NCI-H1930 (cell line): ENCODE measurements around the gene FAM237A.

Experiments used
- DNase-seq, 2 experiments: peaks; one replicate each; lab custom pipeline; 2025; lab: John Stamatoyannopoulos, UW

Gene FAM237A

DNA sequence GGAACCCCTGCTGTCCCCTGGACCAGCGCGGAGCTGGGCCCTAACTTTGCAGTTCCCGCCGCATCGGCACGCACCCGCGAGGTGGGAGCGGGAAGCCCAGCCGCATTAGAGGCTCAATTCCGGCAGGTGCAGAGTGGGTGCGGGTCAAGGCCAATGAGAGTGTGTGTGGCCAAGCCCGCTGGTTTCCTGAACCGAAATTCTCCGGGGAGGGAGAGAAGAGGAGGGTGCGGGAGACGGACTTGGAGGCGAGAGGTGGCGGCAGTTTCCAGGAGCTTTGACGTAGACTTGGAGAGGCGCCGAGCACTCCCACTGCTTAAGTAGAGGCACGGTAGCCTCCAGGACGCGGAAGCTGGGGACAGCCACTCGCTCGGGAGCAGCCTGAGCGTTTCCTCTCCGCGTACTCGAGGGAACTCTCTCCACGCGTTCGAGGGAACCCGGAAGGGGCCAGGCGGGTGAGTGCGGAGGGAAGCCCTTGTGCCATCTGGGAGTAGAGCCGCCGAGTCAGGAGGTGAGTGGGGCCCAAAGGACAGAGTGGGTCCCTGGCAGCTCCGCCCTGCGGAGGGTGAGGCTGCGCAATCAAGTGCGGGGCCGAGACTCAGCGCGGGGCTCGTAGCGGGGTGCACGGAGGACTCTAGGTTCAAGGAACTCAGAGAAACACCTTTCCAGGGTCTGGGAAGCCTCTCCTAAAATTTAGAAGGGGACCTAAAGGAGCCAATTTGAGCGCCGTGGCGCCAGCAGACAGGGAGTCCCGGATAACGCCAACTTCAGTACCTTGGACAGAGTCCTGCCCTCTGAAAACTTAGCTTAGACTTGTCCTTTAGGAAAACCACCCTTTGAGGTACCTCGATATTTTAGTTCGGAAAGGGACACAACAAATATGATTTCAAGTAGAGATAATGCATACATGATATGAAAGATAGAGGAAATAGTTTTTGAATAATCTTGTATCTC is at the start of gene FAM237A:
Gene FAM237A (plus strand): TSS at position 413 of the 951 bp plus-strand sequence. CDS start 1,750 bp downstream, outside the sequence.
- DNase-seq, result no peak

DNA sequence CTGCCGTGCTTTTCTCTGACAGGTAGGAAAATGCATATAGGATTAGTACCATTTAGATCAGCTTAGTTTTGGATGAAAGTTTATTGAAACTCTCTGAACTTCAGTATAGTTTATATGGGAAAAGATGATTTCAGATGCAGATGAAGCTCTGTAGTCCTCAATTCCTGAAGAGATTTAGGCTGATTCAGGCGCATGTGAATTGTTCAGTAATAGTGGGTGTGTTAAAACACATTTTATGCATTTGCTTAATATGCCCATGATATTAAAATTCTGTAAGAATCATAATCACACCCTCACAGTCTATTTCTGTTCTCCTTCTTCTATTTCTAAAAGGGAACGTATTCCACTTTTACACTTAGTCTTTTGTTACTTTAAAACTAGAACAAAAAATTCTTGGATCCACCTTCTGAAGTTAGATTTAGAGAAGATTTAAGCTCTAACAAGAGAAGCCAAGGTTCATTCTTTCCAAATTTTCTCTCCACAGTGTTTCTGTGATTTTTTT is 44.5 kb upstream of the FAM237A start:
- no peak for DNase-seq

DNA sequence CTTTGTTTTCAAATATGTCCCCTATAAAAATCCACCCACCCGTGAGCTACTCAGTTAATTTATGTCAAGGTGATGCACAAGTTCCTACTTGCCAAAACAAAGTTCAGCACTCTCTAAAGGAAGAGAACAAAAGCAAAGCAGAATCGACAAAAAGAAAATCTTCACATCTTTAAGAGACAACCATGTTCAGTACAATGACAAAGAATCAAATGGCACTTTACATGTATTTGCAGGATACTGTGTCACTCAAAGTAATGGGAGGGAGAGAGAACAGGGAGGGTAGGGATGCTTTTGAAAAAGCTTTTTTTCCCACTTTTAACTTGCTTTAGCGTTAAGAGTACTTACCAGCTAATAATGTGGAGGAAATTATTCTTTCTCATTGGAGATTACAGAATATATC is 39.0 kb upstream of the FAM237A start:
- no peak for DNase-seq

DNA sequence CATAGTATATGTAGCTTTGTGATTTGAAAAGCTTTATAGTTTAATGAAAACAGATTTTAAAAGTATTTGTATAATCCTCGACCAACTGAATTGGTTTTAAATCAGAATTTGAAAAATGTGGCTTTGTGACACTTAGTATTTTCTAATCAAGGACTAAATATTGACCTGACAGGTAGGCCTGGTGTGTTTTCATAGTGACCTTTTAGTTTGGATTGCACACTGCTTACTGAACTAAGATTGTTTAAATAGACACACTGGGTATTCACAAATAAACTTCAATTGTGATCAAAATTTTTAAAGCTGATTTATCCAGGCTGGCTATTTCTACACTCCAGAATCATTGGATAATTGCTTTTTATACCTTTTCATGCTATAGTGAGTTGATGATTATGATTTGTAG is 31.8 kb upstream of the FAM237A start:
- DNase-seq, result no peak

DNA sequence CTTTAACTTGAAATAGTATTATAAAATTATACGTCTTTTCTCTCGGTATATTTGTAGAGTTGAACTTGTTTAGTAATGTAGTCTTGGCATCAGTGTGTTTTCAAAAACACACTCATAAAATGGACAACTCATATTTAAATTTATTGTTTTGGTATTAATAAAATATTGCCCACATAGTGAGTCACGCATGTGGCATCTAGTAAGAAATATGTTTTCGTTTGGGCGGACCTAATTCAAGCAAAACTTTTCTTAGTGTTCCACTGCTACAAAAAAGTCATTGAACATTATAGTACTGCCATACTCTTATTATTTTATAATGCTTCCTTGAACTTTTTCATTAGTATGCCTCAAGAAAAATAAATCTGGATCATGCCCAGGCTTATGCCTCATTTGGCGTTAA is 31.1 kb upstream of the FAM237A start:
- DNase-seq, result no peak

DNA sequence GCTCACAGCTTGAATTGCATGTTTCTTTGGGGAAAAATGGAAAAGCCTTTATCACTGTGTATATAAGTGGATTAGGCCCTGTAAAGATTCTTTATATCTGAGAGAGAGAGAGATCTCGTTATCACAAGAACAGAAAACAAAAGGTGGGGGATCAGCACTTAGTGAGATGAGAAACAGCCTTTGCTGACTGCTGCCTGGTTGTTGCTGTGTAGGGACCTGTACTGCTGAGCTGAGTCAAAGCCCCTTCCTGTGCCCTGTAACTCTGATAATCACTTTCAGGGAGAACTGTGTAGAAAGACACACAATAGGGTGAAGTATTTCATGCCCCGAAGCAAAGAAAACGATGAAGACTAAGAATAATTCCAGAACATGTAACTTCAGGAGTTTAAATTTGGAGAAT is 30.6 kb upstream of the FAM237A start:
- no peak for DNase-seq

DNA sequence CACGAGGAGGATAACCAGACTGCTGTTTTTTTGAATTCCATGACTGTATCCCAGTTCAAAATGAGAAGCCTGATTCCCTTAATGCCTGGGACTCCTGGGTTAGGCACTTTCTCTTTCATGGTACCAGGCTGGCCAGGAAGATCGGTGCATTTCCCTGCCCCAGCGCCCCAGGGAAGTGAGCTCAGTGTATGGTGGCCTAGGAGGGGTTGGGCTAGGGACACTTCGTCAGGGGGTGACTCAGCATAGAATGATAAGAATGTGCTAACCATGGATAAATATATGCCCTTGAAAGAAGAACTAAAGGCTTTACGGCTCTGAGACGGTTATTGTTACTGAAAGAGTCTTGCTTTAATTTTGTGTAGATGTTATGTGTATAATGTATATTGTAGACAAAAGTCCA is 27.5 kb upstream of the FAM237A start:
- DNase-seq, result no peak

DNA sequence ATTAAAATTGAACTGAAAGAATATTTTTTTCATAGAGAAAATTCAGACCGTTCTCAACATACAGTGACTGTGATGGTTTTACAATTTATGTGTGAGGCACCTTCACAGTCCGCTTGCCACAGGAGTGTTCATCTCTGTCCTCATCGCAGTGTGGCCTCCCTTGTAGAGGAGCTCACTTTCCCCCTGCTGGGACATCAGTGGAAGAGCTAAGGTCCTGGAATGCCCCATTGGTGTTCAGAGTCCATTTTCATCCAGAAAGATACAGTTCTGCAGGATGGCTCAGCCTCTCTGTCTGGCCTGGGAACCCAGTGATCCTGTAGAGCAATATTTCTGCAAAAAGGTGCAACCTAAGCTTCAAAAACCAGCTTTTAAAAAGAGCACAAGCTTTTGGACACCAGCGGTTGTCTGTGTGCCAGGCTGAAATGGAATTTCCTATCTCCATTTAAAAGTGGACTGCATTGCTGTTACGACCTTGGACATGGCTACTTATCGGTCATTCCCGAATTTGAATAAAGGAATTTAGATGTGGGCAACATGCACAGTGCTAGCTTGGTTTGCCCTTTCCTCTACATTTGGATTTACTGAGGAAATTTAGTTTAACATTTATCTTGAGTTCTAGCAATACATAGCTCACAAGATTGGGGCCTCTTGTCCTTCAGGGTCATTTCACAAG is 26.7 kb upstream of the FAM237A start:
- DNase-seq, result no peak

DNA sequence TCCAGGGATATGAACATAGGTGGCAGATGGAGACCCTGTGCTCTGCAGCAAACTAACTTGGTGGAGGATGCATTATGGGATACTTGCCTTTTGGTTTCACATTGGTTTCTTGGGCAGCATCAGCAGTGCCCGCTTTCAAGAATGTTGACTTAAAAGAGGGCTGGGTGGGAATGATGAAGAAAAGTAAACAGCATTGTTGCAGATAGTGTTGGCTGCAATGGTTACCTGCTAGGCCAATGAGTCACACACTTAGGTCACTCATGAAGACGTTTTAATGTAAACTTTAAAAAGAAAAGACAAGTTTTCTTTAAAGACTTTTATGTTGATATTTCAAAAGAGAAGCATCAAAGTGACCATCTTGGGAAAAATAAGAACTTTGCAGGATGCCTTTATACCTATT is 26.1 kb upstream of the FAM237A start:
- no peak for DNase-seq

DNA sequence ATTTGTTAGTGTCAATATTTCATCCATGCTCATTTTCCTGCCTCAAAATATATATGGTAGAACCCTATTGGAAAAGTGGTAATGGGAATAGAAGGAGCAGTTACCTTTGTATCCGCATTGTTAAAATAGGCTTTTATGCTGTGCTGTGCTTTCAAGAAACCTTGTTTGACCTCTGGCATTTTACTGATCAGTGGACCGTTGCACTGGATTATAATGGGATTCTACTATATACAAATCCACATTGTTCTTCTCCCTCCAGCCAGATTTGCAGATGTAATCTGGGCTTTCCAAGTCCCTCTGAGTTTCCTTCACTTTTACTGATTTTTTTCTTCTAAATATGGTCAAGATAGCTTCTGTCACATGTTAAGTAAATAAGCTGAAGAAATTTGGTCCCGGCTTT is 23.3 kb upstream of the FAM237A start:
- DNase-seq, result no peak

DNA sequence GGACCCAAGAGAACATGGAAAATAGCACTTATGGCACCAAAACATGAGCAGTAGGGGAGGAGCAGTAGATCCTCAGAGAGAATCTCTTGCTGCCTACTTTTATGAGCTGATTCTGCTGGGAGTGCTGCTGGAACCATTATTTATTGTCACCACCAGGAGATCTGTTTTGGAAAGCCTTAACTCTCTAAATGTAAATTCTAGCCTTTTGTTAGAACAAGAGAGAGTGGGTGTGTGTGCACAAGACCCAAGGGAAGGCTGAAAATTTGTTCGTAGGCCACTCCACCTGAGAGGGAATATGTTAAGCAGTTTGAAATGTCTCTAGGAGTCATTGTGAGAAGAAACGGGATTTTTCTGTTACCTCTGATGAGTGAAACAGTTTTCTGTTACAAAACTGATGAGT is 16.2 kb upstream of the FAM237A start:
- no peak for DNase-seq

DNA sequence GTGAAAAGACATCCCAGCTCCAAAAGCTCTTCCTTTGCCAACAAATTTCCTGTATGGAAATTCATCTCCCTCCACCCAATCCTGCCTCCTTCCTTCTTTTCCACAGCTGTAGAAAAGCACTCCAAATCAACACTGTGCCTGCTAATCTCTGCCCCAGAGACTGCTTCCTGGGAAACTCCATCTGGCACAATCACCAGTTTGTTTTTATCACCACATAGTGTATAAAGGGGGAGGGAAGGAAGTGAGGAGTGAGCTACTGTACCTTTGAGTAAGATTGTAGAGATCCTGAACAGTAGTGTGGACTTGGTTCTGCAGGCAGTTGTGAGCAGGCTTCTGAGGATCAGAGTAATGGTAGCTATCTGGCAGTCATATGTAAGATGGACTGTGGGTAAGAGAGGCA is 14.7 kb upstream of the FAM237A start:
- no peak for DNase-seq

DNA sequence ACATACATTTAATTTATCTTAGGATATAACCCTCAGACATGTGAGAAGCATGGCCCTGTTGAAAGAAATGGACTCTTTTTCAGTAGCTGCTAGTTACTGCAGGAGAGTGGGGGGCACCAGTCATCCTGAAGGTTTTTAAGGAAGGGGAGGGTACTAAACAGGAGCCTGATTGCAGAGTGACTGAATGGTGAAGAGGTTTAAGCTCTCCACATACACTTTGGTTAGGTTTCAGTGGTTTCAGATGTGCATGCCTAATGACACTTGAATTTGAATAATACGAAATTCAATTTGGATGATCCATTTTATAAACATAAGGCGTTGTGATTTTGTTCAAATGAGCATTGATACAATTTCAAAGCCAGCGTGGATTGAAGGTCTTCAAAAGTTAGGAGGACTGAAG is 10.9 kb upstream of the FAM237A start:
- DNase-seq, result no peak

DNA sequence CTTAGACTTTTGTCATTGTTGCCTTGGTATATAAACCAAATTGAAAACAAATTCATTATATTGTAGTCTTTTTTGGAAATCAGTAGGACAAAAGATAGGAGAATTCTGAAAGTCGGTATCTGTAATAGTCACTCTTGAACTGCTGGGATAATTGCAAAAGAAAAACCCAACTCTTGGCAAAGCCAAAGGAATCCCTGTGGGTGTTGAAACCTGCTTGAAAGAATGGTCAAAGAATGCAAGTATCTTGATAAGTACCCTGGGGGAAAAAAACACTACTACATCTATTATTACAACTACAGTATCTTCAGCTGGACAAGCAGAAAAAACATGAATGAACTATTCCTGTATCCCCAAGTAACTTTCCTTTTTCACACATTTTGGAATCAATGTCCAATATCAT is 7.3 kb upstream of the FAM237A start:
- no peak for DNase-seq

DNA sequence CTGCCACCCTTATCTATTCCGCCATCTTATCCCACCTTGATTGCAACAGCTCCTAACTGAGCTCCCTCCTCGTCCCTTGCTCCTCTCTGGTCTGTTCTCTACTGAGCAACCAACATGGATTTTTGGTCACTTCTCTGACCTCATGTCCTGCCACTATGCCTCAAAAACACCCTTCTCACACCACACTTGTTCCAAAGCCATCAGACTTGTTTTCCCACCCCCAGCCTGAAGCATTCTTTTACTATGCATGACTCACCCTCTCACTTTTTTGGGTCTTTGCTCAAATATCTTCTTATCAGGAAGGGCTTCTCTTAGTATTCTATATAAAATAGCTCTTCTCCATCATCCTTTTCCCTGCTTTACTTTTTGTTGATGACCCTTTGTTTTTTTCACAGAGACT is 2.7 kb upstream of the FAM237A start:
- no peak for DNase-seq

DNA sequence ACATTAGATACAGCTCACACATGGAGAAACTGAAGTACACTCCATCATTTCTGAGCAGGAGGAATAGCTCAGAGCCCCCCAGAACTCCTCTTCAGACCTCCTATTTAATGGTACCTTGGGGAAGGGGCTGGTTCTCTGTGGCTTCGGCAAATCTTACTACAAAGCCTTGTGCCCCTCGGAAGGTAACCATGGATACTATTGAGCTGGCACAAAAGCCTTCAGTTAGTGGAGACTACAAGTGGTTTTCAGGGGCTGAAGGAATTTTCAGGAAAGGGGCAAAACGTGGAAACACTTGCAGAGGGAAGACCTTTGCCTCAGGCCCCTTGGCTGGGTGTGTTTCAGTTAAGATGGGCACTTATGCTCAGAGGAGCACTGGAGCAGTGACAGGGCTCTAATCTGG is 1.1 kb upstream of the FAM237A start:
- no peak for DNase-seq

DNA sequence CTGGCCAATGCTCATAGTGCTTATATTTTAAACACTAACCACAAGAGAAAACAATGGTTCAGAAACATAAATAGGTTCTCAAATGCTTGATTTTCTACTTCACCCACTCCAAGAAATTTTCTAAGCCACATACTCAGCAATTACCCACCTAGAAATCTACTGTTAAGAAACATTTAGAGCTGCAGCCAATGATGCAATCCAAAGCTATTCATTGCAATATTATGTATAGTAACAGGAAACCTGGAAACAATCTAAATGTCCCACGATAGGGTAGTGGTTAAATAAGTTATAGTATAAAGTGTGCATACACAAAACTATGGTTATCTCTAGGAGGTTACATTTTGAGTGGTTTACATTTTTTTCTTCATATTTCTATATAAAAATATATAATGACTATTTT is 5.7 kb downstream of the FAM237A start:
- DNase-seq, result peak in 1 of 2 experiments; percentile 4

DNA sequence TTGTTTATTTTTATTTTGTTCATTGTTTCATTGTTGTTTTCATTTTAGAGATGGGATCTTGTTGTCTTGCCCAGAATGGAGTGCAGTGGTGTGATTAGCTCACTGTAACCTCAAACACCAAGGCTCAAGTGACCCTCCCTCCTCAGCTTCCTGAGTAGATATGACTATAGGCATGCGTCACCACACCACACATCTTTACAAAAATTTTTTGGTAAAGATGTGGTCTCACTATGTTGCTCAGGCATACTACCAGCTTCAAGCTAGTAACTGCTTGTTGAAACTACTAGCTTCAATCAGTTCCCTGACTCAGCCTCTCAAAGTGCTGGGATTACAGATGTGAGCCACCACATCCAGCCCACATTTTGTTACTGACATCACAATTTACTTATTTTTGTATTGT is 14.8 kb downstream of the FAM237A start:
- no peak for DNase-seq

DNA sequence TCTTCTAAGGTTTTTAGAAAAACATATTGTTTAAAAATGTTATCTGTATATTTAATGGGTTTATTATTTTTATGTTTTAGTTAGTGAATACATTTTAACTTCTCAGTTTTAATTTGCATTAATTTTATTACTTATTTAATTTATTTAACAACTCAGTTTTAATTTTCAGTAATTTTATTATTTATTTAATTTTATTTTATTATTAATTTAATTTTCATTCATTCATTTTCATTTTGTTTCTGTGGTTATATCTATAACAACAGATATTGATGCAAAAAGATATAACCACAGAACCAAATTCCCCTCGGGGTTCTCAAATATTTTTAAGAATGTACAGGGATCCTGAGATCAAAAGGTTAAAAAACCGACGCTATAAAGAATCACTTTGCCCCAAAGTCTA is 23.0 kb downstream of the FAM237A start:
- DNase-seq, result no peak

DNA sequence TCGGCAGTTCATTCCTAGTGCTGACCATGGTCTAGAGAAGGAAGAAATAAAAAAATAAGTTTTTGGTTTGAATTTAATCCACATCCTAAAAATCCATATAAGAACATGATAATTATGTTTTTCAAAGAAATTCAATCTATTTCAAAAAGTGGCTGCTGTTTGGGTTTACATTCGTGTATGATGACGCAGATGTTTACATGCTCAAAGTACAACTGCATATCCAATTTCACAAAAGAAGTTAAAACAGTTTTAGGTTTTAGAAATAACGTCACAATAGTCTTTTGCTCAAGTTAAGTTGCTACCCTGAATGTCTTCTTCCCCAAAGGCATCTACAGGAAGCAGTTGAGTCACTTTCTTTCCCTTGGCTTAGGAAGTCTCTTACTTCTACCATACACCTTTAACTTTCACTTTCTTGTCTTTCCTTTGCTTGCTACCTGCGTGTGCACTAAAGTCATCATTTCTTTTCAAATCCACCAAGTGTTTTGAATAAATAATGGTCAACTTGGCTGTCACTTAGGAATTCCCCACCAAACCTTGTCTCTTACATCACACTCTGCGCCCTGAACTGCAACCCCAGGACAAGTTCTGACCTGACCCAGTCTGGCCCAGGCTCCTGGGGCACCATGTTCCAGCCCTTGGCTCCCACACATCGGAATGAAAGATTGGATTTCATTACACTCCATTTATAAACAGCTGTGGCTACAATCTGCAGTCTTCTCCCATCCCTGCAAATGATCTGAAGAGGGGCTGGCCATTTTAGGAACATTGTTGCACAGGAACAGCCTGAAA is 28.4 kb downstream of the FAM237A start:
- DNase-seq, result no peak

DNA sequence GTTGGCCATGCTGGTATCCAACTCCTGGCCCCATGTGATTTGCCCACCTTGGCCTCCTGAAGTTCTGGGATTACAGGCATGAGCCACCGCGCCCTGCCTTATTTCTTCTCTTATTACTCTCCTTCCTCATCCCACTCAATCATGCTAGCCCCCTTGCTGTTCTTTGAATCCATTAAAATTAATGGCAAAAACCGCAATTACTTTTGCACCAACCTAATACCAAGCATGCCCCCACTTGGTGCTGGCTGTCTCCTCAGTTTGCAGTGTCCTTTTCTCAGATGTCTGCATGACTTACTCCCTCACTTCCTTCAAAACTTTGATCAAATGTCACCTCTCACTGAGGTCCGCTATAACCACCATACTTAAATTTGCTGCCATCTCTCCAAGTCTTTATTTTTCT is 41.3 kb downstream of the FAM237A start:
- DNase-seq, result no peak

DNA sequence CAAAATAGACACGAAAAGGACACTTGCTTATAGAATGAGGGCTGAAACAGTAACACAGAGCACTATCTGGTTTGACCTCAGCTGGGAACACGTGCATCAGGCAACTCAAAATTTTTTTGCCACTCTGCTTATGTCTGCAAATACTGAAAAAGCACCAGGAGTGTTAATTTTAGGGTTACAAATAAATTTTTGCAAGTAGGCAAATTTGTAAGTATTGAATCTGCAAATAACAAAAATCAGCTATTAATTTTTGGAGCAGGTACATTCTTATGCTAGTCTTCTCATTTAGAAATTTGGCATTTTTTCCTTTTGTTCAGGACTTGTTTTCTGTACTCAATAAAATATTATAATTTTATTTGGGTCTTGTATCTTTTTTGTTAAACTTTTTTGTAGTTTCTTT is 46.2 kb downstream of the FAM237A start:
- no peak for DNase-seq
